Neural cell (in vitro differentiated cells): ENCODE measurements around the gene SMARCC1.

Experiments used
- CTCF ChIP-seq: fragments of 450-650 bp; IDR thresholded peaks from 2 replicates; pipeline ENCODE4 v1.5.1; 2014; ENCODE audit warnings: antibody characterized with exemption, mild to moderate bottlenecking, moderate library complexity; ENCODE audit not compliant: poor library complexity, severe bottlenecking
- EP300 ChIP-seq: fragments of 450-650 bp; conservative IDR thresholded peaks from 2 replicates; pipeline ENCODE4 v1.6.1; 2014; ENCODE audit warnings: antibody characterized with exemption, mild to moderate bottlenecking, moderate library complexity; ENCODE audit not compliant: poor library complexity, severe bottlenecking
- EZH2 ChIP-seq: fragments of 200-600, 300-800 bp; shearing (Covaris generic), sonication (generic); IDR thresholded peaks from 2 replicates; pipeline ENCODE4 v1.6.1; 2014; ENCODE audit warnings: antibody characterized with exemption, low read length, borderline replicate concordance, mild to moderate bottlenecking; ENCODE audit not compliant: insufficient read depth, poor library complexity, severe bottlenecking
- MXI1 ChIP-seq: fragments of 450-650 bp; conservative IDR thresholded peaks from 2 replicates; pipeline ENCODE4 v1.6.1; 2014; ENCODE audit warnings: antibody characterized with exemption, mild to moderate bottlenecking; ENCODE audit not compliant: poor library complexity, severe bottlenecking
- POLR2AphosphoS5 ChIP-seq: IDR thresholded peaks from 2 replicates; pipeline ENCODE4 v1.6.1; 2012
- RAD21 ChIP-seq: fragments of 450-650 bp; conservative IDR thresholded peaks from 2 replicates; pipeline ENCODE4 v1.6.1; 2014; ENCODE audit warnings: antibody characterized with exemption, mild to moderate bottlenecking, moderate library complexity
- SMC3 ChIP-seq: fragments of 450-650 bp; conservative IDR thresholded peaks from 2 replicates; pipeline ENCODE4 v1.6.1; 2014; ENCODE audit warnings: antibody characterized with exemption, mild to moderate bottlenecking, moderate library complexity; ENCODE audit not compliant: poor library complexity
- TAF1 ChIP-seq: IDR thresholded peaks from 2 replicates; pipeline ENCODE4 v1.6.1; 2012; ENCODE audit warnings: low read depth
- TF ChIP-seq, protein P1 (sequence below): IDR thresholded peaks from 2 replicates; pipeline ENCODE4 v1.6.1; 2012; ENCODE audit warnings: borderline replicate concordance

GRCh38 chr3:47613722-47614121, 168.0 kb downstream of the SMARCC1 start:
- TF ChIP-seq TAF1 (no peak), CTCF (no peak), EP300 (no peak), EZH2 (no peak), POLR2AphosphoS5 (no peak), SMC3 (no peak), RAD21 (no peak), MXI1 (no peak)
- TF ChIP-seq, protein P1, sequence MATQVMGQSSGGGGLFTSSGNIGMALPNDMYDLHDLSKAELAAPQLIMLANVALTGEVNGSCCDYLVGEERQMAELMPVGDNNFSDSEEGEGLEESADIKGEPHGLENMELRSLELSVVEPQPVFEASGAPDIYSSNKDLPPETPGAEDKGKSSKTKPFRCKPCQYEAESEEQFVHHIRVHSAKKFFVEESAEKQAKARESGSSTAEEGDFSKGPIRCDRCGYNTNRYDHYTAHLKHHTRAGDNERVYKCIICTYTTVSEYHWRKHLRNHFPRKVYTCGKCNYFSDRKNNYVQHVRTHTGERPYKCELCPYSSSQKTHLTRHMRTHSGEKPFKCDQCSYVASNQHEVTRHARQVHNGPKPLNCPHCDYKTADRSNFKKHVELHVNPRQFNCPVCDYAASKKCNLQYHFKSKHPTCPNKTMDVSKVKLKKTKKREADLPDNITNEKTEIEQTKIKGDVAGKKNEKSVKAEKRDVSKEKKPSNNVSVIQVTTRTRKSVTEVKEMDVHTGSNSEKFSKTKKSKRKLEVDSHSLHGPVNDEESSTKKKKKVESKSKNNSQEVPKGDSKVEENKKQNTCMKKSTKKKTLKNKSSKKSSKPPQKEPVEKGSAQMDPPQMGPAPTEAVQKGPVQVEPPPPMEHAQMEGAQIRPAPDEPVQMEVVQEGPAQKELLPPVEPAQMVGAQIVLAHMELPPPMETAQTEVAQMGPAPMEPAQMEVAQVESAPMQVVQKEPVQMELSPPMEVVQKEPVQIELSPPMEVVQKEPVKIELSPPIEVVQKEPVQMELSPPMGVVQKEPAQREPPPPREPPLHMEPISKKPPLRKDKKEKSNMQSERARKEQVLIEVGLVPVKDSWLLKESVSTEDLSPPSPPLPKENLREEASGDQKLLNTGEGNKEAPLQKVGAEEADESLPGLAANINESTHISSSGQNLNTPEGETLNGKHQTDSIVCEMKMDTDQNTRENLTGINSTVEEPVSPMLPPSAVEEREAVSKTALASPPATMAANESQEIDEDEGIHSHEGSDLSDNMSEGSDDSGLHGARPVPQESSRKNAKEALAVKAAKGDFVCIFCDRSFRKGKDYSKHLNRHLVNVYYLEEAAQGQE, result no peak
